Measurements from ENCODE around the gene C11orf21.
A peak's percentile ranks its signal among the peaks of the same experiment; 100 is the strongest.
"Not testable (repeated sequence)": the region's sequence is repeated elsewhere in the genome, so short reads cannot be mapped to it uniquely, and the experiment has no call there.

Gene C11orf21
- 0.78 to 35.8 (median 13.6) reads per million in 17 experiments for total RNA-seq

- peak; percentile 81 to 91 (median 90) for DNase-seq
These were observed at the start of gene C11orf21, which contains the start of gene TSPAN32 for GRCh38 chr11:2301631-2302305. Gene C11orf21 (minus strand): TSS chr11:2301918. CDS start chr11:2301808, 110 bp downstream. Gene TSPAN32 (plus strand): TSS chr11:2302013. CDS start chr11:2302150, 137 bp downstream.

GRCh38 chr11:2348986-2349385 is 47.3 kb upstream of the C11orf21 start:
- DNase-seq = no peak

GRCh38 chr11:2347308-2347830 is 45.7 kb upstream of the C11orf21 start:
- no peak for DNase-seq

DNA sequence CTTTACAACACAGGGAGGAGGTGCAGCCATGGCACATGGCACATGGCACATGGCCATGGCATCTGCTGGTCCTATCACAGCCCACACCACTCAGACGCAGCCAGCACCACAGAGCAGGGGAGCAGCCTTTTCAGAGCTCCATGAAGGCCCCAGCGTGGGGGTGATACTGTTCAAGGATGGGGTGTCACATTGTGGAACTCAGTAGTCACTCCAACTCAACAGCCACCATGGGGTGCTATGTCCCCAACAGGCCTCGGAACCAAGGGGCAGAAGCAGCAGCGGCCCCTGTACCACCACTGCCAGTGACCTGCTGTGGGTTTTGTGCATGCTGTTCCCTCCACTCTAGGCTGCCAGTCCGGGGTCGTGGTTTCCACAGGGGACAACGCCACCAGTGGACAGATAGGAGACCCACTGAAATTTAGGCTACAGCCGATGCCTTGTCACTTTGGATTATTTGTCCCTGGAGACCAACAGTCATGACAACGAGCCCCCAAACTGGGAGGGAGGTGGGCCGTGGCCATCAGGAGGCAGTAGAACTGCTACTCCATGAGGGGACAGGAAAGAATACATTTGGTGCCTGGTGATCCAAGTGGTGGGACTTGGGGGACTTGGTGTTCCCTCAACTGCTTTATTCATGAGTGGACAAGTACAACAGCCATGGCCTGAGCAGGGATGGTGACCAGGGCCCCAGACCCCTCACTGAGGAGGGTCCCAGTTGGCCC is 45.0 kb upstream of the C11orf21 start:
- DNase-seq = no peak

- DNase-seq = no peak
These were observed 44.3 kb upstream of the C11orf21 start for GRCh38 chr11:2346014-2346413.

GRCh38 chr11:2345050-2345449 is 43.3 kb upstream of the C11orf21 start:
- DNase-seq = no peak

DNA sequence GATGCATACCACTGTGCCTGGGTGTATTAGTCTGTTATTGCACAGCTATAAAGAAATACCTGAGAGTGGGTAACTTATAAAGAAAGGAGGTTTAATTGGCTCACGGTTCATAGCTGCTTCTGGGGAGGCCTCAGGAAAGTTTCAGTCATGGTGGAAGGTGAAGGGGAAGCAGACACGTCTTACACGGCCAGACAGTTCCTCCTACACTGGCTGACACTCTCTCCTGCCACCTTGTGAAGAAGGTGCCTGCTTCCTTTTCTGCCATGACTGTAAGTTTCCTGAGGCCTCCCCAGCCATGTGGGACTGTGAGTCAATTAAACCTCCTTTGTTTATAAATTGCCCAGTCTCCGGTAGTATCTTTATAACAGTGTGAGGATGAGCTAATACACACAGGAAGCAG is 41.8 kb upstream of the C11orf21 start:
- DNase-seq = no peak

GRCh38 chr11:2342981-2343380 is 41.3 kb upstream of the C11orf21 start:
- no peak for DNase-seq

- no peak for DNase-seq
These were observed 40.8 kb upstream of the C11orf21 start for GRCh38 chr11:2342557-2342956.

DNA sequence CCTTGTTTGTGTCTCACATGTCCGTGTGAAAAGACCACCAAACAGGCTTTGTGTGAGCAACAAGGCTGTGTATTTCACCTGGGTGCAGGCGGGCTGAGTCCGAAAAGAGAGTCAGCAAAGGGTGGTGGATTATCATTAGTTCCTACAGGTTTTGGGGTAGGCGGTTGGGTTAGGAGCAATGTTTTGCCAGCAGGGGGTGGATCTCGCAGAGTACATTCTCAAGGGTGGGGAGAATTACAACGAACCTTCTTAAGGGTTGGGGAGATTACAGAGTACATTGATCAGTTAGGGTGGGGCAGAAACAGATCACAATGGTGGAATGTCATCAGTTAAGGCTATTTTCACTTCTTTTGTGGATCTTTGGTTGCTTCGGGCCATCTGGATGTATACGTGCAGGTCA is 37.0 kb upstream of the C11orf21 start:
- DNase-seq = not testable (repeated sequence)

DNA sequence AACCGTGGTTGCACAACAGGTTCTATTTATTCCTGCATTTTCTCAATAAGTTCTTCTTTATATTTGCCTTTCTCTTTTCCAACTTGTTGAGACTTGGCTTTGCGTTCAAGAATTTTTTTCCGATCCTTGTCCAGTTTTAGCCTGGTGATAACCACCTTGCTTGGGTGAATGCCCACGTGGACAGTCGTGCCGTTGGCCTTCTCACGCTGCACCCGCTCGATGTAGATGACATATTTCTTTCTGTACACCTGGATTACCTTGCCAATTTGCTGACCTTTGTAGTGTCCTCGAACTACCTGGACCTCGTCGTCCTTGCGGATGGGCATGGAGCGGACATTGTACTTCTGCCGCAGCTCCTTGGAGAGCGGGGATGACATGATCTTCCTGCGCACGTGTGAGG is 33.6 kb upstream of the C11orf21 start:
- DNase-seq = not testable (repeated sequence)

DNA sequence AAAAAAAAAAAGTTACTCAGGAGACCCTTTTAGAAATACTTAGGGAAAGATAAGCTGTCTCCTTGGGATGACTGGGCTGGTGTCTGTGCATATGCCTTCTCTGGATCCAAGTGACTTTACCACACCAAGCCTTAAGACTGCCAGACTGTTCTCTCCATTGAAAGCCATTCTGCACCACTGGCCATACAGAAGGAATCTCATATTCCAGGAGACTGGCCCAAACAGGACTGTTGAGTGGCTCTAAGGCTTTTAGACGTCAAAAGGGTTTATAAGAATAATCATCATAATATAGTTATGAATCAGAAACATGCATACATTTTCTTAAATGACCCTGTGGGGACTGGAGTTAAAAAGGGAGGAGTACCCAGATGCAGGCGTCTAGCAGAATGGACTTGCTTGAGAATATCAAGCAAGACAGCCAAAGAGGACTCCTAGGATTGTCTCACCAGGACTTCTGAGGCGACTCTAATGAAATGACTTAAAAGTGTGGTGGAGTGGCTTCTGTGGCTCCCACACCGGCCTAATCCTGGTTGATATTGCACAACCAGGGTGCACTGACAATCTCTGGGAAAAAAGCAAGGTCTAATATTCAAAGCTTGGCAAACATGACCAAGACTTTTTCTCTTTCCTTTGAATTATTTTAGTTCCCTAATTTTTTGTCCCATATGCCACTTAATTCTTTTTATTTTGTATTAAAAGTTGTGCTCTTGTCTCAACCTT is 31.9 kb upstream of the C11orf21 start:
- DNase-seq = not testable (repeated sequence)

GRCh38 chr11:2332569-2332968 is 30.9 kb upstream of the C11orf21 start:
- not testable (repeated sequence) for DNase-seq

- no peak for DNase-seq
These were observed 29.7 kb upstream of the C11orf21 start for GRCh38 chr11:2331404-2331803.

- DNase-seq = no peak
These were observed 29.0 kb upstream of the C11orf21 start for GRCh38 chr11:2330696-2331095.

GRCh38 chr11:2329551-2329950 is 27.8 kb upstream of the C11orf21 start:
- DNase-seq = no peak

DNA sequence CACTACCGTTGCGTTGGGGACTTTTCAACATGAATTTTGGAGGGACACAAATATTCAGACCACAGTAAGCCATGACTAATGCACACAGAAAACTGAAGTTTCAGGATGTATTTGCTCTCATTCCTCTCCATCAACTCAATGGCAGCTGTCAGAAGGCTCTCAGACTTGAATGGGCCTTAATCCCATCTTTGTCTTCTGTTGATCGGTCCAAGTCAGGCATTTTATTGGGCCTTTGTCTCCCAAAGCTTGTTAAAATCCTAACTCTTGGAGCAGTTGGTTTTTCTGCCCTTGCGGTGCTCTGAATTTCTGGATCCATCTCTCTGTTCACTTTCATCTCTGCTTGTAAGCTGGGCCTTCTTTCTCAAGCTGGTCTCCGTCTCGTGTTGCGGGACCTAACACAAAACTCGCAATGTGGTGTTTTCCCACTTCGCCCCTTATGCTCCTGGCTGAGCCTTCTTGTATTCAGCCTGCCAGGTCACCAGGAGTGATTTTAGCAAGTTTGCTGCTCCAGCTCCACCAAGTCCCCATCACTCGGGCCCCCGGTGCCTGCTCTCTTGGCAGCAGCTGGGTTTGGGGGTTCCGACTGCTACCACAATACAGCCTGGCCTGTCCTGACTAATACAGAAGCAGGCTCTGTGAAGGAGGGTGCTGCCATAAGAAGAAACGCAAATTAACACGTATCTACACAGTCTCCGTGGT is 27.1 kb upstream of the C11orf21 start:
- DNase-seq = no peak

GRCh38 chr11:2328021-2328420 is 26.3 kb upstream of the C11orf21 start:
- DNase-seq = no peak

DNA sequence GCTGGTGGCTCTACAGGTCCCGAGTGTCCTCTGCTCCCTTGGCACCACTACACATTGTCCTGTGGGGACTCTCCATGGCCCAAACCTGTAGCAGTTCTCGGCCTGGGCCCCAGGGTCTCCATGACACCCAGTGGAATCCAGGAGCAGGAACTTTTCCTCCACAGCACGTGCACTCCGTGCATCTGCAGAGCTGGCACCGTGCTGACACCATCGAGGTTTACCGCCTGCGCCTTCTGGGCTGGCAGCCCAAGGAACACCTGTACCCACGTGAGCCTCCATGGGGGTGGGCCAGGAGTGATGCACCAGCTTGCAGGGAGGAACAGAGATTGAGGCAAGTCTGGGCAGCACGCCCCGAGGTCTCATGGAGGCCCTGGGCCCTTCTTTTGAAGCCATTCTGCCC is 25.3 kb upstream of the C11orf21 start:
- DNase-seq = no peak

- DNase-seq = no peak
These were observed 24.0 kb upstream of the C11orf21 start for GRCh38 chr11:2325719-2326118.

DNA sequence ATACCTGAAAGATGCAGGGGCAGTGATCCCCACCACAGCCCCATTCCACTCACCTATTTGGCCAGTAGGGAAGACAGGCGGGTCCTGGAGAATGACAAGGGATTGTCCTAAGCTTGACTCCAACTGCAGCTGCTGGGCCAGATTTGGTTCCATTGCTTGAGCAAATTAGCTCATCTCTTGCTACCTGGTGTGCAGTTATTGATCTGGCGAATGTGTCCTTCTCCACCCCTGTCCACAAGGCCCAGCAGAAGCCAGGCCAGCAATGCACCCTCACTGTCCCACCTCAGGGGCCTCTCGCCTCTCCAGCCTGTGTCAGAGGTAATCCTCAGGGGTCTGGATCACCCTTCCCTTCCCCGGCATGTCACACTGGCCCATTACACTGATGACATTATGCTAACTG is 23.4 kb upstream of the C11orf21 start:
- no peak for DNase-seq

GRCh38 chr11:2321311-2321683 is 19.6 kb upstream of the C11orf21 start:
- no peak for DNase-seq
